Measurements from ENCODE around the gene ZNF174.

The ZNF174 gene

DNA sequence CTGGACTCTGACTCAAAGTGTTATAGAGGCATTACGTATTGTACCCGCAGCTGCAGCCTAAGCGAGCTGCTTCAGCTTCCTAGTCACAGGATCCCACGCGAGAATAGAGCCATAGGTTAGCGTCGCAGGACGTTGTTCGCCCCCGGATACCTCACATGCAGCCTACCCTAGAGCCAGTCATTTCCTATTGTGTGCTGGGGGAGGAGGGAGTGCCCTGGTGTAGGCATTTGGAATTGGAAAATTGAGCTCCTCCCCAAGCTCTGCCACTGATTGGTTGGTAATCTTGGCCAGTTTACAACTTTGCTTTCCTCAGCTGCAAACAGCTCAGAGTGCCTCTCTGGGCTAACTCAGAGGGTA, 43.0 kb downstream of the ZNF174 start:
- peak; percentile 26 for DNase-seq

DNA sequence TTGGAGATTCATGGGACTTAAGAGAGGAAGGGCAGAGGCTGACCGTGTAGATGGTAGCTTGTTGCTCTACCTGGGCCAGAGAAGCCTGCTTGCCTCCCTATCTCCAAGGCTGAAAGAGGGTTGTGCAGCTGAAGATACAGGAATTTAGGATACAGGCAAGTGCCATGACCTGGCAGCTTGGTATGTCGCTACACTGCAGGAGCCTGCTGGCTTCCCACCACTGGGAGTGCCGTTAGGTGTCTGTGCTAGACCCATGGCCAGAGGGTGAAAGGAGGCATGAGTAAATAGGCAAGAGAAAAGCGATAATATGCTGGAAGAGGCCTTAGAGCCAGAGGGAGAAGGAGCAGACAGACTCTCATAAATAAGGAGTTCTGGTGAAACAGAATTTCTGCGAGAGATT, 53.1 kb downstream of the ZNF174 start:
- DNase-seq: no peak

DNA sequence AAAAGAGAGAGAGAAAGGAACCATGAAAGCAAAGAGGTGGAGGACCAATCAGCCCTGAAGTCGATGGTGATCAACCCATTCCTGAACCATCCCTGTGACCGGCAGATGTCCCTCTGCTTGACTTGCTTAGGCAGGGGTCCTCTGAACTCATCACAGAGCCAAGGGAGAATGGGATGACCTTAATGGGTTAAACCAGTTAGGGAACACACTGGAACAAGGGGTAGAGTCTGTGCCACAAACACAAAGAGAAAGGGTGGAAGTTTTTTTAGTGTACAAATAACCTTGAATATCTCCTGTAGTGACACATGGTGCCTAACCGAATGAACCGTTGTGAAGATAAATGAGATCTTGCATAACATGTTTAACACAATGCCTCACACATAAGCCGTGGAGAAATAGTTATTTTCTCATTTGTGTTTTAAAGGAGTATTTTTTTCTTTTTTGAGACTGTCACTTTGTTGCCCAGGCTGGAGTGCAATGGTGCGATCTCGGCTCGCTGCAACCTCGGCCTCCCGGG, 53.7 kb downstream of the ZNF174 start:
- no peak for DNase-seq

- peak; percentile 96 for DNase-seq
These were observed 56.6 kb downstream of the ZNF174 start for GRCh38 chr16:3457434-3458252.

DNA sequence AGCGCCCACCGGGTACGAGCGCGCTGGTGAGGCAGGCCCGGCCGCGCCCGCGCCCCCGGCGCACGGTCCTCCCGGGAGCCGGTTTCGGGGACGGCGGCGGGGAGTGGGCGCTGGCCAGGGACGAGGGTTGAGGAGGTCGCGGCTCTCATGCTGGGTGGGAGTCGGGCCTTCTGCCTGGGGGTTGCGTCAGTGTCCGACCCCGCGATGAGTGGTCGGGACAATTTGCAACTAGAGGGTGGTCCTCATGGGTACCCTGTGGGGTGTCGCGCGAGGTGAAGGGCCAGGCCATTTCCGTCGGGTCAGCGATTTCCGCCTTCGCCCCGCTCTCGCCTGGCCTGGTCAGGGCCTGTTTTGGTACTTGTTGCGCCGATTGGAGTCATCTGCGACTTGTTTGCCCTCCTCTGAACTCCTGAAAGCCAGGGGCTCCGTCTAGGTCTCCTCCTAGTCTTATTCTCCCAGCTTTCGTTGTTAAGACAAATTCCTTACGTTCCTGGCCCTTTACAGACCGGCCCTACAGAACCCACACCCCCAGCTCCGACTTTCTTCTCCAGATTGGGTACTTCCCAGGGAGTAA, 57.4 kb downstream of the ZNF174 start:
- DNase-seq: no peak

DNA sequence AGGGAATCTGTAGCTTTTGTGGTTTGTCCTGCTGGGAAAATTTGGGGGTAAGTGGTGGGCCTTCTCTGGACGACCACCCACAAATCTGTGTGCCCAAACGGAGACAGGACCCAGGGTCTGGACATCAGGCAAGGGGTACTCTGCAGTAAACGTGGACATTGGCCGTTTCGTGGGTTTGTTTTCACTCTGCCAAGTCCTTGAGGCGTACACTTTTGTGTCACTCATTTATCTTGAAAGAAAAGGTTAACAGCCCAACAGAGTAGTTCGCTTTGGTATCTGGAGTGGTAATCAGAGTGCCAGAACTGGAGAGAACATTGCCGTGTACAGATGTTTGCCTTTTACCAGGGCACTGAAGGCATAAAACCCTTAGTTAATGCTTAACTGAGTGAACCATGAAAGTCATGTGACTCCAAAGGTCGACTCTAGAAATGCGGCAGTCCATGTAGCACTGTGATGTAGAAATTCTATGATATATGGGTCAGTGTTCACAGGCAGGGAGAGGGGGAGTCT, 57.9 kb downstream of the ZNF174 start:
- DNase-seq: no peak

All from COR-L47 (cell line).